PC-9 (cell line): Measurements from ENCODE around the gene XPO6. TPM values are rescaled to one million over a fixed set of nuclear protein-coding genes. Genes with fewer than 3 reads are reported as not detected.

Experiments used
- BruUV-seq: library from RNA; stranded (reverse); fragments of 400-500 nt; replicated peaks from 2 replicates; lab custom pipeline; 2021; lab: Mats Ljungman, UMichigan
- CTCF ChIA-PET: fragments of 300-600 bp; sonication (Branson Sonifier 250); formaldehyde crosslinking; loops from one replicate; lab custom pipeline; 2022; ENCODE audit warnings: antibody characterized with exemption; lab: Charles Lee
- POLR2A ChIA-PET: fragments of 300-600 bp; sonication (Branson Sonifier 250); formaldehyde crosslinking; loops from one replicate; lab custom pipeline; 2022; ENCODE audit warnings: antibody characterized with exemption; ENCODE audit not compliant: unreplicated experiment; lab: Charles Lee
- DNase-seq, 2 experiments: peaks; one replicate each; pipeline versions ENCODE4 v3.0.0 to v3.0.0-alpha.2; 2015 to 2022; ENCODE audit warnings: mixed read lengths in 1 of 2
- H2AFZ ChIP-seq: fragments of 200-600 bp; sonication (generic); 2 replicates; pipeline ENCODE4 v1.8.1; 2017; ENCODE audit warnings: antibody characterized with exemption
- H3F3A ChIP-seq: fragments of 200-600 bp; sonication (generic); 2 replicates; pipeline ENCODE4 v1.8.1; 2017; ENCODE audit warnings: antibody characterized with exemption, mild to moderate bottlenecking, low read depth; ENCODE audit not compliant: insufficient read depth
- H3K27ac ChIP-seq: fragments of 200-600 bp; sonication (generic); 2 replicates; pipeline ENCODE4 v1.6.1; 2016; ENCODE audit warnings: mixed run types
- H3K27me3 ChIP-seq: fragments of 200-600 bp; sonication (generic); 2 replicates; pipeline ENCODE4 v1.6.1; 2016; ENCODE audit warnings: low read depth, mixed run types; ENCODE audit not compliant: insufficient read depth
- H3K36me3 ChIP-seq: fragments of 200-600 bp; sonication (generic); 2 replicates; pipeline ENCODE4 v1.6.1; 2016; ENCODE audit warnings: low read depth, mixed run types
- H3K4me1 ChIP-seq: fragments of 200-600 bp; sonication (generic); replicated peaks from 2 replicates; pipeline ENCODE4 v1.6.1; 2016; ENCODE audit warnings: mixed run types; ENCODE audit not compliant: insufficient read depth
- H3K4me2 ChIP-seq: fragments of 200-600 bp; sonication (generic); 2 replicates; pipeline ENCODE4 v1.6.1; 2017; ENCODE audit warnings: mixed run types
- H3K4me3 ChIP-seq: fragments of 200-600 bp; sonication (generic); 2 replicates; pipeline ENCODE4 v1.6.1; 2016; ENCODE audit warnings: mixed run types
- H3K79me2 ChIP-seq: fragments of 200-600 bp; sonication (generic); 2 replicates; pipeline ENCODE4 v1.6.1; 2017; ENCODE audit warnings: low read depth, mixed run types
- H3K9me2 ChIP-seq: fragments of 200-600 bp; sonication (generic); 2 replicates; pipeline ENCODE4 v1.8.1; 2017; ENCODE audit warnings: mild to moderate bottlenecking; ENCODE audit not compliant: insufficient read depth
- H3K9me3 ChIP-seq: fragments of 200-600 bp; sonication (generic); 2 replicates; pipeline ENCODE4 v1.8.1; 2016; ENCODE audit warnings: low read depth; ENCODE audit not compliant: insufficient read depth
- H4K20me1 ChIP-seq: fragments of 200-600 bp; sonication (generic); 2 replicates; pipeline ENCODE4 v1.8.1; 2017; ENCODE audit not compliant: insufficient read depth
- CTCF ChIP-seq: fragments of 200-600 bp; sonication (generic); conservative IDR thresholded peaks from 2 replicates; pipeline ENCODE4 v1.6.1; 2017; ENCODE audit warnings: mixed run types, antibody characterized with exemption, mild to moderate bottlenecking, moderate library complexity
- EZH2 ChIP-seq: fragments of 200-600 bp; sonication (generic); IDR thresholded peaks from 2 replicates; pipeline ENCODE4 v1.8.0; 2017; ENCODE audit warnings: antibody characterized with exemption, low read depth
- intact Hi-C: fragments of 100-400 bp; cut with micrococcal nuclease; formaldehyde crosslinking; loops from one replicate; pipeline ENCODE4 v1.10.0; 2022; ENCODE audit not compliant: unreplicated experiment
- total RNA-seq: library from RNA; stranded (reverse); gene quantifications from 2 replicates; pipeline ENCODE4 v1.2.3, GENCODE V29; 2021

XPO6 gene
- total RNA-seq, 1 experiment from 2014 or later = 154 TPM

GRCh38 chr16:28062261-28062846 is 149.4 kb downstream of the XPO6 start:
- H3K27me3 ChIP-seq = peaks cover 69% of the 10 kb centered on the region
- CTCF ChIA-PET = no interaction called here
- POLR2A ChIA-PET = no interaction called here

GRCh38 chr16:28061352-28062101 is 150.2 kb downstream of the XPO6 start:
- Histone ChIP-seq H3K9me2 (no peaks in the 10 kb centered on the region), H4K20me1 (no peaks in the 10 kb centered on the region), H2AFZ (no peak overlapping the region), H3K36me3 (no peaks in the 10 kb centered on the region), H3K27ac (no peak overlapping the region), H3K4me2 (no peak overlapping the region), H3K4me1 (no peaks in the 10 kb centered on the region), H3F3A (no peaks in the 10 kb centered on the region), H3K4me3 (no peak overlapping the region), H3K27me3 (peaks cover 73% of the 10 kb centered on the region), H3K79me2 (no peaks in the 10 kb centered on the region), H3K9me3 (no peaks in the 10 kb centered on the region)
- intact Hi-C loops = no loop called here
- ChIA-PET CTCF (no interaction called here), POLR2A (no interaction called here)
- BruUV-seq = no TSS peak
- no peak for DNase-seq
- TF ChIP-seq CTCF (no peak), EZH2 (no peak)

More at GRCh38 chr16:28062261-28062846, 149.4 kb downstream of the XPO6 start:
- Histone ChIP-seq H3K36me3 (no peaks in the 10 kb centered on the region), H3F3A (no peaks in the 10 kb centered on the region), H4K20me1 (no peaks in the 10 kb centered on the region), H3K4me2 (no peak overlapping the region), H2AFZ (no peak overlapping the region), H3K9me3 (no peaks in the 10 kb centered on the region), H3K4me1 (no peaks in the 10 kb centered on the region), H3K27ac (no peak overlapping the region), H3K4me3 (no peak overlapping the region), H3K79me2 (no peaks in the 10 kb centered on the region), H3K9me2 (no peaks in the 10 kb centered on the region)
- DNase-seq = no peak
- intact Hi-C loops = no loop called here
- TF ChIP-seq EZH2 (no peak), CTCF (no peak)
- BruUV-seq = no TSS peak

GRCh38 chr16:28059841-28060575 is 151.8 kb downstream of the XPO6 start:
- BruUV-seq = no TSS peak
- no peaks in the 10 kb centered on the region for H3F3A ChIP-seq
- CTCF ChIA-PET = no interaction called here
- H3K27ac ChIP-seq = no peak overlapping the region
- no peaks in the 10 kb centered on the region for H3K9me2 ChIP-seq
- H3K4me2 ChIP-seq = peak overlapping the region; percentile 24; the same call in 1 of the 2 replicates
- POLR2A ChIA-PET = no interaction called here
- intact Hi-C loops = no loop called here
- no peaks in the 10 kb centered on the region for H3K36me3 ChIP-seq
- H3K79me2 ChIP-seq = no peaks in the 10 kb centered on the region
- no peak overlapping the region for H2AFZ ChIP-seq
- no peak for DNase-seq
- H3K4me3 ChIP-seq = no peak overlapping the region
- no peak for TF ChIP-seq EZH2
- TF ChIP-seq CTCF = no peak
- no peaks in the 10 kb centered on the region for H4K20me1 ChIP-seq
- no peaks in the 10 kb centered on the region for H3K4me1 ChIP-seq
- H3K27me3 ChIP-seq = peaks cover 72% of the 10 kb centered on the region
- H3K9me3 ChIP-seq = no peaks in the 10 kb centered on the region
